ENCODE results near the gene NCOA3.

Gene NCOA3

GRCh38 chr20:47612670-47613069 lies 111.0 kb downstream of the NCOA3 start:
- TF ChIP-seq, protein P1, sequence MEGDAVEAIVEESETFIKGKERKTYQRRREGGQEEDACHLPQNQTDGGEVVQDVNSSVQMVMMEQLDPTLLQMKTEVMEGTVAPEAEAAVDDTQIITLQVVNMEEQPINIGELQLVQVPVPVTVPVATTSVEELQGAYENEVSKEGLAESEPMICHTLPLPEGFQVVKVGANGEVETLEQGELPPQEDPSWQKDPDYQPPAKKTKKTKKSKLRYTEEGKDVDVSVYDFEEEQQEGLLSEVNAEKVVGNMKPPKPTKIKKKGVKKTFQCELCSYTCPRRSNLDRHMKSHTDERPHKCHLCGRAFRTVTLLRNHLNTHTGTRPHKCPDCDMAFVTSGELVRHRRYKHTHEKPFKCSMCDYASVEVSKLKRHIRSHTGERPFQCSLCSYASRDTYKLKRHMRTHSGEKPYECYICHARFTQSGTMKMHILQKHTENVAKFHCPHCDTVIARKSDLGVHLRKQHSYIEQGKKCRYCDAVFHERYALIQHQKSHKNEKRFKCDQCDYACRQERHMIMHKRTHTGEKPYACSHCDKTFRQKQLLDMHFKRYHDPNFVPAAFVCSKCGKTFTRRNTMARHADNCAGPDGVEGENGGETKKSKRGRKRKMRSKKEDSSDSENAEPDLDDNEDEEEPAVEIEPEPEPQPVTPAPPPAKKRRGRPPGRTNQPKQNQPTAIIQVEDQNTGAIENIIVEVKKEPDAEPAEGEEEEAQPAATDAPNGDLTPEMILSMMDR (conservative IDR thresholded peaks at IDR 0.05): no peak
- H3K27ac ChIP-seq: no peak overlapping the region

DNA sequence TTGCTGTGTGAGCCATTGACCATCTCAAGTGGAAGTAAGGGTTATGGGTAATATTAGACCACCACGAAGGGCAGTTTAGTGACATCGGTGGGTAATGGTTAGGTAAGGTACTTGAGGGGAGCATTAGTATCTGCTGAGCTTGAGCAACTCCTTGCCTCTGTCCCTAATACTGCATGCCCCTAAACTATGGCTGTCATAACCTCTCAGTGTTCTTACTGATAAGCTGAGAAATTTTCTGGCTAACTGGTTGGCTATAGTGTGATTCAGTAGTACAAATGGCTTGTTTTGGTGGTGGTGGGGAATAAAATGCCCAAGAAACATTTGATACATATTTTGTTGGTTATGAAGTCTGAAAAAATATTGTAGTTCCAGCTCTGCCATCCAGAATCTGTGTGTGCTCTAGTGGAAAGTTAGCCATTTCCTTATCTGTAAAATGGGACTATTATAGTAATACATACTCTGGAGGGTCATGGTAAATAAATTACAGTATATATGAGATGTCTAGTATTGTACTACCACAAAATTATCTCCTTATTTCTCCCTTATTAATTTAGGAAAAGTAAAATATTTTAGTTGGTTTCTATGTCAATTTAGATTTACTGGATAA lies 113.1 kb downstream of the NCOA3 start:
- H3K27ac ChIP-seq: no peak overlapping the region
- TF ChIP-seq, protein P1 (conservative IDR thresholded peaks at IDR 0.05): no peak

DNA sequence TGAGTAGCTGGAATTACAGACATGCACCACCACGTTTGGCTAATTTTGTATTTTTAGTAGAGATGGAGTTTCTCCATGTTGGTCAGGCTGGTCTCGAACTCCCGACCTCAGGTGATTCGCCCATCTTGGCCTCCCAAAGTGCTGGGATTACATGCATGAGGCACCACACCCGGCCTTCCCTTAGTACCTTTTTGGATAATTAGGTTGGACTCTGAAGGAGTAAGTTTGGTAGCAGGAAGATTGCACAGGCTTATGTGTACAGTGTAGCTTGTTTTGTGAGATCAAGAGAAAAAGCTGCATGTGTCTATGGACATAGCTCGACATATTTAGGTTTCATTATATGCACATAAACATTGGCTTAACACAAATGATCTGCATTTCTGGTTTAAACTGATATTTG lies 116.8 kb downstream of the NCOA3 start:
- no peak overlapping the region for H3K27ac ChIP-seq

DNA sequence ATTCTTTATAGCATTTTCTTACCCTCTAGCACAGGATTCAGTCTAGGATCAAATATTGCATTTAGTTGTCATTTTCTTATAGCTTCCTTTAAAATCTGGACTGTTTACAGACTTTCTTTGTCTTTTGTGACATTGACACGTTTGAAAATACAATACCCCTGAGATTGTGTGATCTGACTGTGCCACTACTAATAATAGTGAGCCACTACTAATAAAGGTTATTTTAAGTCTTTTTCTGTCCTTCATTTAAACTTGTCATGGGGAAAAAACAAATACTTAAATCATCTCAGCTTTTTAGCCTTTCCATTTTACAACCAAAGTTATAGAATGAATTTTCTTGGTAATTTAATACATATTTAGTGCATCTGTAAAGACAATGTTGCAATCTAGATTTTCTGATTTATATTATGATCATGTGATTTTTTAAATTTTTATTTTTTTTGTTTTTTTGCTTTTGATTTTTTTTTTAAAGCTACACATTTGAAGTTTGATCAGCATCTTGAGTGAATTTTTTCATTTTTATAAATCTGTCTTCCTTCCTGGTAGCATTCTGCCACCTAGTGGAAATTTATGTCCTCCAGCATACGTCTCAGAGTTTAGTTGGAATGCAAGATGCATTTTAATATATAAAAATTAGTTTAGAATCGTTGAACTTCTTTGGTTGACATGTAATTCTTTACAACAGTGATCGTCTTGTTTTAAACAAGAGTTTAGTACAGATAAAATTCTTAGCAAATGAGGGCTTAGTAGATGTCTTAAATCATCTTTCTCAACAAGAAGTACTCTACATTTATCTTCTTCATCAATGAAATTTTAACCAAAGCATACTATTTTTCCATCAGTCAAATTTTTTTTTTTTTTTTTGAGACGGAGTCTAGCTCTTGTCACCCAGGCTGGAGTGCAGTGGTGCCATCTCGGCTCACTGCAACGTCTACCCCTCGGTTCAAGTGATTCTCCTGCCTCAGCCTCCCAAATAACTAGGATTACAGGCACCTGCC lies 119.4 kb downstream of the NCOA3 start:
- TF ChIP-seq, protein P1 (conservative IDR thresholded peaks at IDR 0.05): peak; percentile 98
- peak overlapping the region; percentile 2; the same call in 1 of the 2 replicates for H3K27ac ChIP-seq

More for the DNA sequence above, 116.8 kb downstream of the NCOA3 start:
- TF ChIP-seq, protein P1 (conservative IDR thresholded peaks at IDR 0.05): no peak

DNA sequence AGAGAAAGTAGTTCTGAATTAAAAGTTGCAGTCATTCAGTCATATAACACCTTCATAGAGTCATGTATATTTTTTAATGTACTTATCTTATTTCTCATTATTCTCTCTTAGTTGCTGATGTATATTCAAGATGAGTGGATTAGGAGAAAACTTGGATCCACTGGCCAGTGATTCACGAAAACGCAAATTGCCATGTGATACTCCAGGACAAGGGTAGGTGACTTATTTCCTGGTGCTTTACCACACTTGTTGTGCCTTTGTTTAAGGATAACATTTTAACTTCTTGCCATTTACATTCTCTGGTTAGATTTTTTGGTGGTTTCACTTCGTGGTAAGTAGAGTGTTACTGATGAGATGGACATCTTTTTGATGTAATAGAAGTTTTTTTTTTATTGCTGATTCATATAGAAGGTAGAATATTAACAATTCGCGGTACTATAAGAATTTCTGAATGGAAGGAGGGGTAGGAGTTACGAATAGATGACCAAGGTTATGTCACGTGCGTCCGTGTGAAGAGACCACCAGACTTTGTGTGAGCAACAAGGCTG lies 120.5 kb downstream of the NCOA3 start:
- TF ChIP-seq, protein P1 (conservative IDR thresholded peaks at IDR 0.05): no peak
- no peak overlapping the region for H3K27ac ChIP-seq

- no peak overlapping the region for H3K27ac ChIP-seq
Observed at GRCh38 chr20:47623206-47623605, 121.5 kb downstream of the NCOA3 start.

More at GRCh38 chr20:47623206-47623605, 121.5 kb downstream of the NCOA3 start:
- TF ChIP-seq, protein P1 (conservative IDR thresholded peaks at IDR 0.05): peak; percentile 15; the same call in 1 of the 2 replicates
